DND-41 (cell line): Measurements from ENCODE around the gene FARP1.

Source experiments
- CTCF ChIP-seq: IDR thresholded peaks from 2 replicates; pipeline ENCODE4 v1.5.1; 2012; ENCODE audit warnings: borderline replicate concordance, low read length, moderate library complexity, mild to moderate bottlenecking; ENCODE audit not compliant: poor library complexity, severe bottlenecking; ENCODE audit errors: extremely low read depth
- EZH2 ChIP-seq: IDR thresholded peaks from 3 replicates; pipeline ENCODE4 v1.6.1; 2012; ENCODE audit warnings: borderline replicate concordance, low read depth, mild to moderate bottlenecking, moderate library complexity, low read length, inconsistent platforms; ENCODE audit not compliant: severe bottlenecking

DNA sequence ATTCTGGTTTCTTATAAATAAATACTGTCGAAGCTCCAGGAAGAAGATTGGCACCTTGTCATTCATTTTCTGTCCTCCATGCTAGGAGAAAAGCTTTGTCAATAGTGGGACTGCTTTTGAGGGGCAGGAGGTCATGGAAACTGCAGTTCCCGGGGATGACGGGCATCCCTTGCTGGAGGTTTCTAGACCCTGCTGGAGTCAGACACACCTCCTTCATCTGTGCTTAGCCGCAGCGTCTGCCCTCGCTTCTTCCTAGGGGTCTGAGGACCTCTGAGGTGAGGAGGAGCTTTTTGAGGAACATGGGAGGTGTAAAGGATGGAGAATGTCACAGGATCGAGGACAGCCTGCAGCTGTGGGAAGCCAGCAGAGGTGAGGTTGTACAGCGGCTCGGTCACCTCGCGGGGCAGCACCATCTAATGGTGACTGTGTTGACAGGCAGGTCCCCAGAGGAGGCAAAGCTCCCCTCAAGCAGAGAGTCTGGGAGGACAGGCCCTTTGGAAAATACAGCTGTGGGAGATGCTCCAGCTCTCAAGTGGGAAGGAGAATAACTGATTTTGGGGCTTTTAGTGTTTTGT lies 206.9 kb downstream of the FARP1 start:
- TF ChIP-seq CTCF = peak; percentile 15
- TF ChIP-seq EZH2 = no peak
